HG03175 (cell line): ENCODE measurements around the gene PTPA.
A peak's percentile ranks its signal among the peaks of the same experiment; 100 is the strongest.

Experiments used
- ATAC-seq: cut with Tn5 transposase; IDR thresholded peaks from one replicate; pipeline ENCODE4 v1.9.1; 2021; ENCODE audit warnings: mild to moderate bottlenecking, moderate library complexity; ENCODE audit not compliant: unreplicated experiment

The PTPA gene

DNA sequence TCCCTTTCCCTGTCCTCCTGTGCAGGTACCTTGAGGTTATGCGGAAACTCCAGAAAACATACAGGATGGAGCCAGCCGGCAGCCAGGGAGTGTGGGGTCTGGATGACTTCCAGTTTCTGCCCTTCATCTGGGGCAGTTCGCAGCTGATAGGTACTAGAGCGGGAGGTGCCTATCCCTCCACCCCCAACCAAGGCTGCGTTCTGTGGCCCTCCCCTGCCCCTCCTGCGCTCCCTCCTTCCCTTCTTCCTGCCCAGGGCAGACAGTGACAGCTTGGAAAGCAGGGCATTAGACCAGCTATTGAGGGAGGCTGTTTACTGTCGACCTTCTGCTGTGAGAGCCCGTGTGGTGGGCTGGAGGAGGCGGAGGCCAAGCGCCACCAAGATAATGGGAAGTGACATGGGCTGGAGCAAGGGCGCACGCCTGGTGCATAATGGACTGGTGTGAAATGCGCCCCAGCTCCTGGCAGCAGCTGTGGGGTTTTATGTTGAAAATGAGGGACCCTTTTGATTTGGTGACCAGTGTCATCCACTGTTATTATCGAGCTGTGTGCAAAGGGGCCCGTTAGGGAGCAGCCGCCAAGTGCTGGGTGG is 25.3 kb downstream of the PTPA start:
- no peak for ATAC-seq

DNA sequence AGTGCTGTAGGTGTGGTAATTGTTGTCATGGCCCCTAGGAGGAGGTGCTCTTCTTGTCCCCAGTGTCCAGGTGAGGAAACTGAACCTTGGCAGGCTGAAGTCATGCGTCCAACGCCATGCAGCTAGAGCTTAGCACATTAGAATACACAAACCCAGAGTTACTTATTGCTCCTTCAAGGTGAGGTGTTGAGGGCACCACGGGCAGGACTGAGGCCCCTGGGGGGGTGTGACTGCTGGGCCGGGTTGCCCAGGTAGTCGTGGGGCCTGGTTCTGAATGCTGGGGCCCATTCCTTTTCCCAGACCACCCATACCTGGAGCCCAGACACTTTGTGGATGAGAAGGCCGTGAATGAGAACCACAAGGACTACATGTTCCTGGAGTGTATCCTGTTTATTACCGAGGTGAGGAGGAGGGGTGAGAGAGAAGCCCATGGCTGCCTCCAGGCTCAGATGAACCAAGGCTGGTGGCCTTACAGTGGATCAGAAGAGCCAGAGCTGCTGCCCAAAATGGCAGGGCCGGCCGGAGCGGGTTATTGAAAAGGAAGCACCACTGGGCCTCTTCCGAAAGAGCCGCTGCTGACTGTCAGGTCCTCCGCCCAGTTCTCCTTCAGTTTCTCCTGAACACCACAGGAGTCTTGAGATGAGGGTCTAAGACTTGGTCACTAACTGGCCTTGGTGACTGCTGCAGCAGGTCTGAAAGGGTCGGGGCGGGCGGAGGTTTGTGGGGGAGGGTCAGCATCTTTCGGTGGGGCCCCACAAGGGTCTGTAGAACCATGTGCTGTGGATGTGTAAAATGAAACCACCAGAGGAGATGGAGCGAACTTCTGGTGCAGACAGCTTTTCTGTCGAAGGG is 26.3 kb downstream of the PTPA start:
- no peak for ATAC-seq

DNA sequence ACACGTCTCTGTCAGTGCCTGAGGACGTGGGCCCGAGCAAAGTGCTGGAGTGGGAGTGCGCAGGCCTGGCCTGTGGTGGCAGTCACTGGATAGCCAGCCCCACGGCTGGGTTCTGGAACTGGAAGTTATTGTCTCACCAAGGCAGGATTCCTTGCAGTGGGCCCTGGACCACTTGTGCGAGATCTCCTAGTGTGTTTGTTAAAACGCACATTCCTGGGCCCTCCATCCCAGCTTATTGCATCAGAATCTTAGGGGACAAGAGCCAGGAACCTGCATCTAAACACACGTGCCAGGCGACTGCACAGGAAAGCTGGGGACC is 26.9 kb downstream of the PTPA start:
- no peak for ATAC-seq

DNA sequence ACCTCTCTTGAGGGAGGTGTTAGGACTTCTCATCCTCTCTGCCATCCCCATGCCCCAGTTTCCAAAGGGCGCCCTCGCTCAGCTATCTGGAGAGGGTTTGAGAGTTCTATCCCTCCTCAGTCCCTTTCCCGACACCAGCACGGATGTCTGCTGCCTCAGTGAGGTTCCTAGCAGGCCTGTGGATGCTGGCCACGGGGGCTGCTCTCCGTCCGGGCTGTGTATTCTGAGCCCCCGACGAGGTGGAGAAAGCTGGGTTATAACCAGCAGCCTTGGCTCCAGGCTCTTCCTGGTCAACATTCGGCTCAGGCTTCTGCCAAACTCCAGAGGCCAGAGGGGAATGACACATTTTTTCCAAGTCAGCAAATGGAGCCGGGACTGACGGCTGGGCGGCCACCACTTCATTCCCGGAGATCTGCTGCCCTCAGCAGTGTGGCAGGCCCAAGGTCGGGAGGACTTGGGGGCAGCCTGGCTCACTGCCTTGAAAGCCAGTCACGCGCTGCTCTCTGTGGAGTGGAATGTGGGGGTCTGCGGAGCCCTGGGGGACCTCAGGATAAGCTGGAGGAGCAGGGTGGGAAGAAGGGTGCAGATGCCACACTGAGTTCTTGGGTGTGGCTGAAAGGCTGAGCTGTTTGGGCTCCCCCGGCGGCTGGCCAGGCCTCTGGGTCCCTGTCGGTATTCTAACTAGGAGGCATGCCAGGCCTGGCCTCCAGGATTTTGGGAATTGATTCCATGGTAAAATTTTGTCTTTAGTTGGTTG is 27.4 kb downstream of the PTPA start:
- ATAC-seq, result no peak

DNA sequence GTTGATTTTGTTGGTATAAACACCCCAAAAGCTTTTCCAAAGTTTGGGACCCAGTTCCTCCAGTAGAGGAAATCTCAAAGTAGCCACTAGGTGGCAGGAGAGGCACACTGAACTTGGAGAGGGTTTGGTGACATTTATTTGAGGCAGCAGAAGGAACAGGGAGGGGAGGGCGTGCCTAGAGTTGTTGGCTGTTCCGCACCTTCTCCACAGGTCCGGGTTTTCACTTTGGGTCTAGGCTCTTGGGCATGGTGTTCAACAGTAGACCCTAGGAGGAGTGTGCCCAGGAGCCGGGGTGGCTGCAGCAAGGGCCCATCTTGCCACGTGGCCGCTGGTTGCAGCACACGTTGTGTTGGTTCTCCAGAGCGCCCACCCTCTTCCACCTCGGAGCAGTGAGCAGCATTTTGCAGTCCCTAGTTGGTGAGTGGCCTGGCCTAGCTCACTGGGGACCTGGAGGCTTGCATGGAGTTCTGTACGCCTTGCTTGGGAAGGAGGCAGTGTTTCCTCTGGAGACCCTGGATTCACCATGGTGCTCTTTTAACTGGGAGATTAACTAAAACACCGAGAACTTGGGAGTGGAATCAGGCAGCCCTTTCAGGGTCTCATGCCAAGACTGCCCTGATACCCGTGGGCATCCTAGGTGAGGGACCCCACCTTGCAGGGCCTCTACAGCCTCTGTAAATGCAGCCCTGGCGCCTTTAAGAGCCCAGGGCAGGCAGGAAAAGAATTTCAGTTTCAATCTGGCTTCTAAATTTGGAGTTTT is 28.2 kb downstream of the PTPA start:
- no peak for ATAC-seq

DNA sequence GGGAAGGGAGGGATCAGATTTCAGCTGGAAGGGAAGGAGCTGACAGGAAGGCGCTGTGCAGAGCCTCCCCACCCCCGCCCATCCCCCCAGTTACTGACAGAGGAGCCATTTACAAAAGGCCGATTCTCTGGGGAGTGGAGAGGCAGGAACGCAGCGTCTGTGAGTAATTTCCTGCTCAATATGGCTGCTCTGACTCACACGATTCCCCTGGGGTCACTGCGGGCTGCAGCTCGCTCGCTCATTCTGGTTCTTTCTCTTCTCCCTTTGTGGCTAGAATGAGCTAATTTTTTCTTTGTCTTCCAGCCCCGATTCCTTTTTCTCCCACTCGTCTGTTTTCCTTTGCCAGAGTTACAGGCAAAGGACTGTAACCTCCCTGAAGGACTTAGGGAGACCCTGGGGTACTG is 28.8 kb downstream of the PTPA start:
- peak; percentile 59 for ATAC-seq

DNA sequence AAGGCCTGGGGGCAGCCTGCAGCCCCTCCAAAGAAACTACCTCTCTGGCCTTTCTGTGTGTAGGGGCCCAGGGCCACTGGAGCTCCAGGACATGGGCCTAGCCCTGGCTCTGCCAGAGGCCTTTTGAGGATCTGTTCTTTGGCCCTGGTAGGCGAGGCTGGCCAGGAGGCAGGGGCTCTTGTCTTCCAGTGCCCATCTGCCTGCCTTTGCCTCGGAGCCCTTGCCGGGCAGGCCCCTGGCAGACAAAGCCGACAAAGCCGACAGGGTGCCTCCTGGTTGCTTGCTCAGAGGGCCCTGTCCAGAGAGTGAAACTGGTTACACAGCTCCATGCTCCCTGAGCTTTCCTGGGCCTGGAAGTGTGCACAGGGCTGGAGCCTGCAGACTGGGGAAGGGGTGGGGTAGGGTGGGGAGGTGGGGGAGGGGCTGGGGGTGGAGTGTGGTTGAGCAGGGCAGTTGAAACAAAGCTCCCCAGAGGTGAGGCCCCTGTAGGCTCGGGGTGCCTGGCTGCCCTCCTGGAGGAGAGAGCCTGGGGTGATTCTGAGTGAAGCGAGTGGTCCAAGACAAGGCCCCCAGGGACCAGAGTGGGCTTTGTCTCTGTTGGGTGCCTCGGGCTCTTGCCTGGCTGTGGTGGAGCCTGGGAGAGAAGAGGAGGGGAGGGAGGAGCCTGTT is 29.3 kb downstream of the PTPA start:
- ATAC-seq, result peak; percentile 16

DNA sequence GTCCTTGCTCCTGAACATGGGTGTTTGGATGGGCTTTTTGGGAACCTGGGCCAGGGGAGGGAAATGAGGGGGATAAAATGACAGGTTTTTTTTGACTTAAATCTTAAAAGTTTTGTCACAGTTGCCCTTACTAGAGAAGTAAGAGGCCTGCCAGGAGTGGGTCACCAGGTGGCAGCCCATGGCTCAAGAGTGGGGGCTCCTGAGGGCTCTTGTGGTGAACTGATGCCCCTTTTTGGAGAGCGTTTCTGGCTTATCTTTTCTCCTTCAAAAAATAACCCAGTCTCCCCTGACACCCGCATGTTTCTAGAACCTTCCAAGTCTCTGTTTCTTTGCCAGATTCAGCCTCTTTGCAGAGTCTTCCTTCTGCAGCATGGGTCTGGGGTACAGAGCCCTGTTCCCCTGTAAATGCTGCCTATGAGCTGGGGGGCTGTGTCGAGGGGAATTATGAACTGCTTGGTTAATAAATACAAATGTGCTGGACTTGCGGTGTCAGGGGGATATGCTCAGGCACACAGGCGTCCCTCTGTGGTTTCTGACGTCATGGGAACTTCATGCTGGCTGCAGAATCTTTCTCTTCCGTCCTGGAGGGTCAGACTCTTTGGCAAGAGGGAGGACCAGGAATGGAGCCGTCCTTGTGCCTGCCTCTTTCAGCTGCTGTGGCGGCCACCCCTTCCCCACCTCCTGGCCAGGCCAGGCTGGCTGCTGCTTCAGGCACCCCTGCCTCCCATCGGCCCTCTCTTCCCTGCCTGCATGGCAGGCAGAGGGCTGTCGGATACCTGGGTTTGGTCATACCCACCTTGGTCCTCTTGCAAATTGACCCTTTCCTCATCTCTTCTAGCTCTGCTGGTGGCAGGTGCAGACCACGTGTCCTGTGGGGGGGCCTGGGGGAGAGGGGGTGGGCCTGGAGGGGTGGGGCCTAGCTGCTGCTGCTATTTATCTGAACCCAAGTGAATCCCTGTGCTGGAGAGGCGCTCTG is 30.1 kb downstream of the PTPA start:
- peak; percentile 35 for ATAC-seq

DNA sequence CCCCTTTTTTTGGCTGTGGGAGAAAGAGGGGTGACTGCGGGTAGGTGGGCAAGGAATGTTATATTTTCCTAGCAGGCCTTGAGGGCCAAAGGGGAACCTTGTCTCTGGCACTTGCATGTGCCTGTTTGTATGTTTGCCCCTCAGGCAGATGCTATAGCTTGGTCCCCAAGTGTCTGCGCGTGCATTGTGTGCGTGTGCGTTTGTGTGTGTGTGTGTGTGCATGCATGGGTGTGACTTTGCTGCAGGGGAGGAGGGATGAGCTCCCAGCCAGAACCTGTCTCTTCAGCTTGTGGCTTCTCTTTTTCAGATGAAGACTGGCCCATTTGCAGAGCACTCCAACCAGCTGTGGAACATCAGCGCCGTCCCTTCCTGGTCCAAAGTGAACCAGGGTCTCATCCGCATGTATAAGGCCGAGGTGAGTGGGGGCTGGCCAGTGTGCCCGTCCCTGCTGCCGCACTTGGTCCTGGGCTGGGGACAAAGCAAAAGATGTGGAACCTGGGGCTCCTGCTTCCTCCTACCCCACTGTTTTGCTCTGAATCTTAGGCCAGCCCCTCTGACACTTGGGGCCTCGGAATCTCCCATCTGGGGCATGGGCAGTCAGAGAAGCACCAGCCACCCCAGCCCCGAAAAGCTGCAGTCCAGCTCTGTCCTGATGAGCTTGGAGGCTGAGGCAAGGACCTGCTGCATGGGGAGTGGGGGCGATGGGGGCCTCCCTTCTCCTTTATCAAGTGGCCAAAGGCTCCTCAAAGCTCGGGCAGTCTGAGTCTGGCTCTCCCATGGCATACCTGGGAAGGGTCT is 31.1 kb downstream of the PTPA start:
- no peak for ATAC-seq

DNA sequence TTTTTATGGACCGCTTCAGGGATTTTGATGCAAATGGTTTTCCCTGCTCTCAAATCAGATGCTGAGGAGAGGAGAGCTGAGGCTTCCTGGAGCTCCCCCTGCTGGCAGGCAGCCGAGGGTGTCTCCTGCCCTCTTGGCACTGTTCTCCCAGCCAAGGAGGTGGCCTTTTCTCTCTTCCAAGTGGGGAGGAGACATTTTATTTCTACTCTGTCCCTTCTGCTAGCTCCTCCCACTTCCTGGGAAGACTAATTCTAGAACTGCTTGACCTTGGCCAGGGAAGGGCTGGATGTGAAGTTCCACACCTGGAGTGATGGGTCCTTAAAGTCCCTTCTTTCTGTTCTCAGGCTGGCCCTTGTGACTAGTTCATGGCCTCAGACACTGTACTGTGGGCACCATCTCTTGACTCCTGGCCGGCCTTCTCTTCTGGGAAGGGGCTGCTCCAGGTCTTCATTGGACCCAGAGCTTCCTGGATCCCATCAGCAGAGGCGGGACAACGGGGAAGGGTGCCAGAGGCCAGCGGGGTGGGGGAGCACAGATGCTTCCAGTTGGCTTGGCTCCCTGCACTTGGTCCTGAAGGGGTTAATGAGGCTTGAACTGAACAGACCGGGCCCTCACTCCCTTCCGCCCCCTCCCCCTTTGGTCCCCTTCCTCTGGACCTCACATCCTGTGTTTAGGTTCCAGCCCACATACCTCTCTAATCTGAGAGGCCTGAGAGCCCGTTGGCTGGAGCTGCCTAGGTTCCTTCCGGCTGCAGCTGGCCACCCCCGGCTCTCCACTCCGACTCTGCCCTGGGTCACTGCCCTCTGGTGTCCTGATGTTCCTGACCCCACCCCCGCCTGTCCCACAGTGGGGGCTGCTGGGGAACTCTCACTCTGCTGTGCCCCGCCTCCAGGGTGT is 32.1 kb downstream of the PTPA start:
- no peak for ATAC-seq

DNA sequence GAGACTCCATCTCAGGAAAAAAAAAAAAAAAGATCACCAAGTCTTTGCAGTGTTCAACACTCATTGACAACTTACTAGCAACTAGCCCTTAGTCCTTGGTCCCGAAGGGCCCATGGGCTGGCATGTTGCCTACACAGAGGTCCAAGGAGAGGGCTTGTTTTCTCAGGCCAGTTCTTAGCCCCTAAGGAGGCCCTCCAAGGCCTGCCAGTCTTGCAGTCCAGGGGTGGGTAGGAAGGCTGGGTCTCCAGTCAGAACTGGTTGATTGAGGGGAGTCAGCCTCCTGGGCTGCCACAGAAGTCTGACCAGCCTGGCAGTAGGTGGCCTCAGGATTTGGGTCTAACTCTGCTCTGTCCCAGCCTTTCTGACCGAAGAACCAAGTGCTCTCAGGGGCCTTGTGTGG is 34.1 kb downstream of the PTPA start:
- ATAC-seq, result no peak

DNA sequence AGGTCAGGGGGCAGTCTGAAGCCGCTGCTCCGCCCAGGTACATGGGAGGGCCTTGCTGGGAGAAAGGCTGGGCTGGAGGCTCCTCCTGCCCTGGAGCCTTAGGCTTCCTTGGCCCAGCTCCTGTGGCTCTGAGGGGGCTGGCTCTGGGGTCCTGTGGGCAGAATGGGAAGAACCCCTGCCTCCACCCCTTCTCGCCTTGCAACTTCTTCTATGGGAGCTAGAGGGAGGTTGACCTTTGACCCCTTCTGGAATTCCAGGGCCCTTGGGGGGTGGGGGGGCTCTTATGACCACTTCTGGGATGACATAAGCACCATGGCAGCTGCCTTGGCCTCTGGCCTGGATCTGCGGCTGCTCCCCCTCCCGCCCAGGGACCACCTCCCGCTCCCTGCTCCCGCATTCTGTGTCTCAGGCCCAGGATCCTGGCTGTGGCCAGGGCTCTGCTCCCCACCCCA is 34.7 kb downstream of the PTPA start:
- no peak for ATAC-seq

DNA sequence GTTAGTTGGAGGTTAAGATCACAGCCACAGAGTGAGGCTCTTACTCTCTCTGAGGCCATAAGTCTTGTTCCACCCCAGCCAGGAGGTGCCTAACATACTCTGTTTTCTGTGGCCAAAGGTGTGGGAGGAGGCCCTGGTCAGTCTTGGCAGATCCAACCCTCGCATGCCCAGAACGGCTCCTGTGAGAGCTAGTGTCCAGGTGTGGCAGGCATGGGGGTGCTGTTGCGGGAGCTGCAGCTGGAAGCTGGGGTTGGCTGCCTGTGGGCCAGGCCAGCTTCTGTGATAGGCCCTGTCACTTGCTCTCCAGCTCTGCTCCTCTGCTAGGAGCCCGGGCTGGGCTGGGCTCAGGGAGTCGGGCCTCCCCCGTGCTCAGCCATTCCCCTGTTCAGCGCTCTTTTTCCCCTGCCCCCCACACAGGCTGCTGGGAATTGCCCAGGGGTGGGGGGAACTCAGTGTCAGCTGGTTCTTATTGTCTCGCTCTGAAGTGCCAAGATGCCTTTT is 35.3 kb downstream of the PTPA start:
- no peak for ATAC-seq

DNA sequence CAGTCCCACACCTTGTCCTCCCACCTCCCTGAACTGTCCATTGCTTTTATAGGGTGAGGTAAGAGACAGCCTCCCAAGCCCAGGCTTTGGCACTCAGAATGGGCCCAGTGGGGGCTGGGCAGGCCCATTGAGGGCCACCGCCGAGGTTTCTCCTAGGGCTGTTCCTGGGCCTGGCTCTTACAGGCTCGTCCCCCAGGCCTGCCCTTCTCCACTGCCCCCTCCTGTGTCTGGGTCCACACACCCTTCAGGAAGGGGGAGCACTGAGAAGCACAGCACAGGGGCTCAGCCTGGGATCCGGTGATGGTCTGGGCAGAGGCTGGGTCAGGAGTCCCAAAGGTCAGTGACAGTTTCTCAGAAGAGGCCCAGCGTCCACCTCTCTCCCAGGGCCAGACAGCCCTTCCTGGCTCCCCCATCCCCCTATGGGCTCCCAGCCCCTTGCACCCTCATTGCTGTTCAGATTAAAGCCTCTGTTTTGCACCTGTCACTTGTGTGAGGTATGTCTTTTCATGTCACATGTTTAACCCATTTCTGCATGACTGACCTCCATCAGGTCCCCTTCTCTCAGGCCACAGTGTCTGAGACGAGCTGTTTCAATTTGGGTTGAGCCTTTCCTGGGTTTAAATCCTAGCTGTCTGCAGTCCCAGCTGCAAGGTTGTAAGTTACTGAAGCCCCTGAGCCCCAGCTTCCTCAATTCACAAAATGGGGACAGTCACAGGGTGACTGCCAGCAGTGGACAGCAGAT is 37.4 kb downstream of the PTPA start:
- ATAC-seq, result no peak

DNA sequence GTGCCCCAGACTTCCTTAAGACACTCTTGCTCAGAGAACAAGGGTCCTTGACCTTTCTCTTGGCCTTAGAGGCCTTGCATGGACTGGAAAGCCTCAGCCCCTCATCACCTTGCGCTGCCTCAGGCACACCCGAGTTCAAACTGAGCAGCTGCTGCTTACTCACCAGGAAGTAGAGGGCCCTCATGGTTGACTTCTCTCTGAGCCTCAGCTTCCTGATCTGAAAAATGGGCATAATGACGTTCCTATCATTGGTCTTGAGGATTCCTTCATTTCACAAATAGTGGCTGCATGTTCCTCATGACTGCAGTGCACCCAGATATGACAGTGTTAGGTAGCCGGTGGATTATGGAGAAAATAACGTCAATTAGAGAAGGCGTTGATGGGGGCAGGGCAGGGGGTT is 38.2 kb downstream of the PTPA start:
- ATAC-seq, result no peak

DNA sequence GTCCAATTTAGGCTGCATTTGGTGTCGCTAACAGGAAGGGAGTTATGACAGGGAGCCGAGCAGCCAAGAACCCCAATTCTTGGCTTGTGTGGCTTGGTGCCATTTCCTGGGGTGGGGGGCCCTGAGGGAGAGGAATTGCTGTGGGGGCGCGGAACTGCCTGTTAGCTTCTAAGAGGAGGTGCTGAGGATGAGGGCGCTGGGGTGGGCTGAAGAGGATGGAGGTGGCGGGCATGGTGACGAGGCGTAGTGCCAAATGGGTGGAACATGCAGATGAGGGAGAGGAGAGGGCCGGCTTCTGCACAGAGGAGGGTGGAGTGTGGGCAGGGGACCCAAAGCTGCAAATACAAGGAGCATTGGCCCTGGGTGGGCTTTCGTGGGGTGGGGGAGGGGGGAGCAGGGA is 38.9 kb downstream of the PTPA start:
- ATAC-seq, result no peak

DNA sequence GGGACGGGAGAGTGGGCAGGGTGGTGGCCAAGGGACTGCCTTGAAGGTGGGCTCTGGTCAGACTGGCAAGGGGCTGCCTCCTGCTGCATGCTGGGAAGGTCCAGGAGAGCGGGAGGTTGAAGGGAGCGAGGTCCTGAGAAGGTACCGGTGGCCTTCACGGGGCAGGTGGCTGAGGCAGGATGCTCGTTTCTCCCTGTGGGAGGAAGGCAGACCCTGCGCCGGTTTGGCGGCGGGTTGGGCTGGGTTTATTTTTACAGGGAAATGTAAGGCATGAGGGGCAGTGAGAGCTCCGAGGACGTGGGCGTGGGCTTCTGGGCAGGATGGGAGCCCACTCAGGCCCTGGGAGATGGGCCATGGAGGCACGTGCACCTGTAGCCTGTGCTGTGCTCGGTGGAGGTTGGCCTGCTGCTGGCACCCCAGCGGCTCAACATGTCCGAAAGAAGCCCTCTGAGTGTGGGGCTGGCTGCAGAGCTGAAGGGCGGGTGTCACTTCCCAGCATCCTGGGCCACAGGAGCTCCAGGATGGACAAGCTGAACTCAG is 39.5 kb downstream of the PTPA start:
- no peak for ATAC-seq
